ENCODE measurements around the gene AMZ1. TPM values are rescaled to one million over a fixed set of nuclear protein-coding genes. Genes with fewer than 3 reads are reported as not detected.

Gene AMZ1
- total RNA-seq, 4 donors from 2014 or later = under 0.01 to 1.2 (median 0.53) TPM

DNA sequence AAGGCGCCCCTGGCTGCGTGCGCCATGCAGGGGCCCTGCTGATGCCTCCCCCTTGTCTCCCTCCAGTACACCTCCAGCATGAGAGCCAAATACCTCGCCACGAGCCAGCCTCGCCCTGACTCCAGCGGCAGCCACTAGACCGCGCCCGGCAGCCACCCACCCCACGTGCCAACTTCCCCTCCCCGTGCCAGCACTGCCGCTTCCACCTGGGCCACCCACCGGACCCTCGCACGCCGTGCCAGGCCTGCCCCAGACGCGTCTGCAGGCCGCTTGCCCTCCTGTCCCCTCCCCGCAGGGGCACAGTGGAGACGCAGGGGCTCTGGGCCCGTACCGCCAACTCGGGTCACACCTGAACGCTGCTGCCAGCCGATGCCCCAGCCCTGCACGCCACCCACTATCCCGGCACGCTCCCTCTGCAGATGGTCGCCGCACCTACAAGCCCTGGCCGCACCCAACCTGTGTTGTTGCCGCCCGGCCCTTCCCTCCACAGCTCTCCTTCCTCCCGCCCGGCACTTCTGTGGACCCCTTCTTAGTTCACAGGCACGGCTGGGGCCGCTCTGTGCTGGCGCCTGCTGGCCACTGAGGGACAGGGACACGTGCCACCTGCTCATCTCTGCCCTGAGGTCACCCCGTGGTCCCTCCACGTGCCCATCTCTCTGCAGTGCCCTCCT, 26.3 kb upstream of the AMZ1 start:
- DNase-seq (ENCODE audit: extremely low spot score) = no peak
- Histone ChIP-seq H3K36me3 (peaks cover 0 to 53% (median 41%) of the 10 kb centered on the region in 4 donors), H3K4me1 (peaks cover 16 to 31% (median 17%) of the 10 kb centered on the region in 4 donors), H3K9me3 (no peaks in the 10 kb centered on the region), H3K27ac (replicated peaks in 1 of 4) (no peak overlapping the region), H3K27me3 (no peaks in the 10 kb centered on the region), H3K4me3 (no peak overlapping the region)
- 90% methylated on average over 41 of the region's 43 CpGs for WGBS
- intact Hi-C loops (cut with DNase I) = no loop called here
- TF ChIP-seq, protein P1, sequence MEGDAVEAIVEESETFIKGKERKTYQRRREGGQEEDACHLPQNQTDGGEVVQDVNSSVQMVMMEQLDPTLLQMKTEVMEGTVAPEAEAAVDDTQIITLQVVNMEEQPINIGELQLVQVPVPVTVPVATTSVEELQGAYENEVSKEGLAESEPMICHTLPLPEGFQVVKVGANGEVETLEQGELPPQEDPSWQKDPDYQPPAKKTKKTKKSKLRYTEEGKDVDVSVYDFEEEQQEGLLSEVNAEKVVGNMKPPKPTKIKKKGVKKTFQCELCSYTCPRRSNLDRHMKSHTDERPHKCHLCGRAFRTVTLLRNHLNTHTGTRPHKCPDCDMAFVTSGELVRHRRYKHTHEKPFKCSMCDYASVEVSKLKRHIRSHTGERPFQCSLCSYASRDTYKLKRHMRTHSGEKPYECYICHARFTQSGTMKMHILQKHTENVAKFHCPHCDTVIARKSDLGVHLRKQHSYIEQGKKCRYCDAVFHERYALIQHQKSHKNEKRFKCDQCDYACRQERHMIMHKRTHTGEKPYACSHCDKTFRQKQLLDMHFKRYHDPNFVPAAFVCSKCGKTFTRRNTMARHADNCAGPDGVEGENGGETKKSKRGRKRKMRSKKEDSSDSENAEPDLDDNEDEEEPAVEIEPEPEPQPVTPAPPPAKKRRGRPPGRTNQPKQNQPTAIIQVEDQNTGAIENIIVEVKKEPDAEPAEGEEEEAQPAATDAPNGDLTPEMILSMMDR (IDR thresholded peaks at IDR 0.05) = no peak
- TF ChIP-seq EP300 (IDR thresholded peaks at IDR 0.05) = no peak
- TF ChIP-seq POLR2AphosphoS5 (IDR thresholded peaks at IDR 0.05) = no peak
- TF ChIP-seq POLR2A (IDR thresholded peaks at IDR 0.05; ENCODE audit: low read depth) = no peak

DNA sequence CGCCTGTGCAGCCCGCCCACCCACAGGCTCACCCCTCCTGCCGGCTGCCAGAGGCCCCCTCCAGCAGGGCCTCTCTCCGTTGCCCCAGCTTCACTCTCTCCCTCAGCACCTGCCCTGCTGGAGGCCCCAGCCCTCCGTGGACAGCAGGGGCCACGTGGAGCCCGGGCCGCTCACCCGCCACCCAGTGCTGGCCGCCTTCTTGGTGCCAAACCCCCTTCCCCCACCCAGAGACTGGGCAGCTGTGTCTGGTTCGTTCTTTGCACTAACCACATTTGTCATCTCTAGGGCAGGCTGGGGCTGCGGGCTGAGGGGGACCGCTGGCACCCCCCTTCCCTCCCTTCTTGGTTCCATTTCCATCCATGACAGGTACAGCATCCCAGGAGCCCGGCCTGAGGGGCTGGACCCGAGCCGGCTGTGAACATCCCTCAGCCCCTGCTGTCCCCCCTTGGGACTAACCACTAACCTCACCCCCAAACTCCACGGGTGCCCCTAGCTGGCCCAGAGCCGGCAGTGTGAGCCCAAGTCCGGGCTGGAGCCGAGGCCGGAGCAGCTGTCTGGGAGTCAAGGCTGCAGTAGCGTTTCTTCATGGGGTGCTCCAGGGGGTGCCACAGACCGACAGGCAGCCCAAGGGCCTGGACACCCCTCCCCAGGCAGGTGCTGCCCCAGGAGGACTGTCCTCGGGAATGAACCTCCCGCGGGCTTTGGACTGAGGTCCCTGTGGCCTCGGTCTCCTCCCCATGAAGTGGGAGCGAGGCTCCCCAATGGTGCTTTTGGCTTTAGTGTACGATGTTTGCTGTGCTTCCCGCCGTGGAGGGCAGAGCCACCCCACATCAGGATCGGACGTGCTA, 25.5 kb upstream of the AMZ1 start:
- Histone ChIP-seq H3K27me3 (no peaks in the 10 kb centered on the region), H3K27ac (replicated peaks in 1 of 4) (peak overlapping the region in 1 of 4 donors; percentile 48), H3K36me3 (peaks cover 0 to 48% (median 35%) of the 10 kb centered on the region in 4 donors), H3K4me3 (no peak overlapping the region), H3K9me3 (peaks cover 0 to 4% (median 0%) of the 10 kb centered on the region in 4 donors), H3K4me1 (peaks cover 16 to 31% (median 17%) of the 10 kb centered on the region in 4 donors)
- TF ChIP-seq, protein P1 (IDR thresholded peaks at IDR 0.05) = no peak
- no peak for TF ChIP-seq POLR2A (IDR thresholded peaks at IDR 0.05; ENCODE audit: low read depth)
- no peak for TF ChIP-seq EP300 (IDR thresholded peaks at IDR 0.05)
- no peak for TF ChIP-seq POLR2AphosphoS5 (IDR thresholded peaks at IDR 0.05)
- DNase-seq (ENCODE audit: extremely low spot score) = no peak
- intact Hi-C loops (cut with DNase I) = no loop called here
- 78% methylated on average over 22 of the region's 33 CpGs for WGBS

DNA sequence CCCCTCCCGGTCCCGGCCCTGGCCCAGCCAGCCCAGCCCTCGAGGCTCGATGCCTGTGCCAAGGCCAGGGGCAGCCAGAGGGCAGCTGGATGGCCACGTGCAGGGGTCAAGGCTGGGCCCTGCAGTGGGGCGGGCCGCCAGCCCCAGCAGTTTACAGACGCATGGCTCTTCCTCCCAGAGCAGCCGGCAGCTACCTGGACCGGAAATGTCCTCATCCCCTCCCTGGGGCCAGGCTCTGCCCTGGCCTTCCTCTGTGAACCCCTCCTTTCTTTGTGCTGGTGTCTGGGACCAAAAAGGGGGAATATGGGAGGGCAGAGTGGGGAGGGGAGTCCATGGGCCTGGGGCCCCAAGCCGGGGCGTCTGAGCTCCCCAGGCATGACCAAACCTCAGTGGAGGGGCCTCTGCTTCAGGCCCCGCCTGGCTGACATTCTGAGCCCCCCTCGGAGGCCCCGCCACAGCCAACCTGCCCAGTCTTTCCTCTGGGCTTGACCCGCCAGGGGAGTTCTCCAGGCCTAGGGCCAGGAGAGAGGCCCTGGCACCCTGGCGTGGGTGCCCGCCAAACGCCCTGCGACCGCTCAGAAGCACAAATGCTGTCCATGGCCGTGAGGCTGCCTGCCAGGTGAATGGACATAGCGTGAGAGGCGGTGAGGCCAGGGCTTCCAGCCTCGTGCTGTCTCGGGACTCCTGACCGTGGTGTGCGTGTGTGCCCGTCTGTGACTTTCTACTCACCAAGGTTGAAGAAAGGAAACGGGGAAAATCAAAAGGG, 24.7 kb upstream of the AMZ1 start:
- Histone ChIP-seq H3K27ac (replicated peaks in 1 of 4) (peak overlapping the region in 2 of 4 donors; percentile 23 to 48), H3K9me3 (peaks cover 0 to 4% (median 0%) of the 10 kb centered on the region in 4 donors), H3K27me3 (no peaks in the 10 kb centered on the region), H3K4me1 (peaks cover 16 to 31% (median 17%) of the 10 kb centered on the region in 4 donors), H3K36me3 (peaks cover 0 to 40% (median 27%) of the 10 kb centered on the region in 4 donors), H3K4me3 (no peak overlapping the region)
- WGBS = 65% methylated on average over 23 of the region's 30 CpGs
- DNase-seq (ENCODE audit: extremely low spot score) = no peak
- TF ChIP-seq, protein P1 (IDR thresholded peaks at IDR 0.05) = no peak
- peak; percentile 42 to 63 for TF ChIP-seq POLR2AphosphoS5 (IDR thresholded peaks at IDR 0.05)
- intact Hi-C loops (cut with DNase I) = no loop called here

DNA sequence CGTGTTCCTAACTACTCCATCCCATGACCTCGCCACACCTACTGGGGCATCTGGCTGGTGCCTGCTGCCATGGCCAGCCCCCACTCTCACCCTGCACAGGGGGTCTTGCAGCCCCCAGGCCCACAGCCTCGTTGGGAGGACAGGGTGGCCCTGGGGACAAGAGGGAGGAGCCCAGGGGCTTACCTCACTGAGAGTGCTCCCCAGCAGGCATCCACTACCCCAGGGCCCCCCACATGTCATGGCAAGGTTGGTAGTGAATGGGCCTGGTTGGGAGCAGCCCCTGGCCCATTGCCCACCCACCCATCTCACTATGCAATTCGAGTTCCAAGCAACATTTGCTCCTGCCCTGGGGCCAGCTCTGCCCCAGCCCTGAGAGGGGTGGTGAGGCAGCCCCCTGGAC, 24.0 kb upstream of the AMZ1 start:
- intact Hi-C loops (cut with DNase I) = no loop called here
- no peak for DNase-seq (ENCODE audit: extremely low spot score)
- 46% methylated on average over 3 of the region's 4 CpGs for WGBS
- Histone ChIP-seq H3K27me3 (no peaks in the 10 kb centered on the region), H3K4me3 (no peak overlapping the region), H3K36me3 (peaks cover 0 to 33% (median 20%) of the 10 kb centered on the region in 4 donors), H3K27ac (replicated peaks in 1 of 4) (no peak overlapping the region), H3K9me3 (peaks cover 0 to 4% (median 0%) of the 10 kb centered on the region in 4 donors), H3K4me1 (peaks cover 16 to 31% (median 17%) of the 10 kb centered on the region in 4 donors)
- TF ChIP-seq, protein P1 (IDR thresholded peaks at IDR 0.05) = no peak
- TF ChIP-seq POLR2AphosphoS5 (IDR thresholded peaks at IDR 0.05) (no peak), EP300 (IDR thresholded peaks at IDR 0.05) (no peak), POLR2A (IDR thresholded peaks at IDR 0.05; ENCODE audit: low read depth) (no peak)
